Muscle of leg (tissue), 11 donors: ENCODE measurements around the gene ITPRID2. TPM values are rescaled to one million over a fixed set of nuclear protein-coding genes. Genes with fewer than 3 reads are reported as not detected.

Experiments used
- DNase-seq: peaks from one replicate; pipeline ENCODE4 v3.0.0; 2013
- H3K27ac ChIP-seq: one replicate; pipeline ENCODE4 v1.5.1; 2013; ENCODE audit warnings: mild to moderate bottlenecking, low read length, control low read depth
- H3K27me3 ChIP-seq: one replicate; pipeline ENCODE4 v1.6.1; 2013; ENCODE audit warnings: low read length; ENCODE audit not compliant: control insufficient read depth, insufficient read depth
- H3K36me3 ChIP-seq: one replicate; pipeline ENCODE4 v1.6.1; 2013; ENCODE audit warnings: low read length; ENCODE audit not compliant: control insufficient read depth, insufficient read depth
- H3K4me1 ChIP-seq: one replicate; pipeline ENCODE4 v1.6.1; 2013; ENCODE audit warnings: low read length; ENCODE audit not compliant: control insufficient read depth, insufficient read depth
- H3K4me3 ChIP-seq: one replicate; pipeline ENCODE4 v1.5.1; 2013; ENCODE audit warnings: low read length, control low read depth
- H3K9me3 ChIP-seq: replicated peaks from 2 replicates; pipeline ENCODE4 v1.6.1; 2013; ENCODE audit warnings: low read depth, low read length; ENCODE audit not compliant: control insufficient read depth
- WGBS: methylation state at CpG from one replicate; pipeline ENCODE4 v1.1.5; 2013; ENCODE audit warnings: missing lambda C conversion rate; ENCODE audit not compliant: insufficient coverage; 5-methylcytosine and 5-hydroxymethylcytosine counted together
- polyA plus RNA-seq, 8 donors: library from polyadenylated mRNA; unstranded; fragments of 120-200 nt; gene quantifications; one replicate each; pipeline versions ENCODE4 v1.2.1 to v1.2.3, GENCODE V29; 2013; ENCODE audit warnings: inconsistent platforms in 1 of 8, low replicate concordance in 1 of 8; ENCODE audit not compliant: insufficient read length in 8 of 8, insufficient read depth in 1 of 8
- total RNA-seq: library from RNA; stranded (reverse); fragments of 120-200 nt; gene quantifications from one replicate; pipeline ENCODE4 v1.2.4, GENCODE V29; 2013

Gene ITPRID2
- total and polyA plus RNA-seq, 9 donors: 44.2 to 68.8 (median 49.7) TPM

DNA sequence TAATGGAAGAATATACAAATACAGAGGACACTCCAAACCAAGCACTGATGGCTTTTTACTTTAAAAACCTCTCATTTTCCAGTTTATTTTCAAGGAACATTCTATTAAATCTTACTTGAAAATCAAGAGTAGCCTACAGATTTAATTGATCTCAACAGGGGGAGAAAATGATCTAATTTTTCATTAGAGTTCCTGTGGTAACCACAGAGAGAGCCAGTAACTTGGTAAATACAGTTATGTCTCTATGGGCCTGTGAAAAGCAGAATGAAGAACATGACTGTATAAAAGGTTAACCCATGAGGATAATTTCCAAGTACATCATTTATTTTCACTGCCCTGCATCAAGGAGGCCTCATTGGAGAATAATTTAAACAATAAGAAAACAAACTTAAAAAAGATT, 39.8 kb upstream of the ITPRID2 start:
- Histone ChIP-seq H3K4me3 (no peak overlapping the region), H3K9me3 (no peaks in the 10 kb centered on the region), H3K27me3 (no peaks in the 10 kb centered on the region), H3K4me1 (no peaks in the 10 kb centered on the region), H3K27ac (no peak overlapping the region), H3K36me3 (no peaks in the 10 kb centered on the region)
- no peak for DNase-seq

DNA sequence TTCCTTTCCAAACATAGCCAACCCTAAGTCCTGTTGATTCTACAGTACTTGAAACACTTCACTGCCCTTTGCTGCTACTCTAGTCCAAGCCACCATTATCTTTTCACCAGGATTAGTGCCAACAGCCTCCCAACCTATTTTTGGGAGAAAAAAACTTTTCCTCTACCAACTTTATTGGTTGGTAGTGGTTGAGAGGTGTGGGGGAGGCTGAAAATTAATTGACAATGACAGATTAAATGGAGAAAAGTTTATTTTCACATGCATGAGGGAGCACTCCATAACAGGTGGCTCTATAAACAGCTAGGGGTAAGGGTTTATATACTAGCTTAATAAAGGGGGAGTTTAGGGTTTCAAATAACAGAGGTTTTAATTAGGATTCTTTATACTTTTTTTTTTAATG, 37.8 kb upstream of the ITPRID2 start:
- no peaks in the 10 kb centered on the region for H3K9me3 ChIP-seq
- H3K27ac ChIP-seq: no peak overlapping the region
- no peaks in the 10 kb centered on the region for H3K4me1 ChIP-seq
- no peak for DNase-seq
- no peak overlapping the region for H3K4me3 ChIP-seq
- no peaks in the 10 kb centered on the region for H3K36me3 ChIP-seq
- no peaks in the 10 kb centered on the region for H3K27me3 ChIP-seq

DNA sequence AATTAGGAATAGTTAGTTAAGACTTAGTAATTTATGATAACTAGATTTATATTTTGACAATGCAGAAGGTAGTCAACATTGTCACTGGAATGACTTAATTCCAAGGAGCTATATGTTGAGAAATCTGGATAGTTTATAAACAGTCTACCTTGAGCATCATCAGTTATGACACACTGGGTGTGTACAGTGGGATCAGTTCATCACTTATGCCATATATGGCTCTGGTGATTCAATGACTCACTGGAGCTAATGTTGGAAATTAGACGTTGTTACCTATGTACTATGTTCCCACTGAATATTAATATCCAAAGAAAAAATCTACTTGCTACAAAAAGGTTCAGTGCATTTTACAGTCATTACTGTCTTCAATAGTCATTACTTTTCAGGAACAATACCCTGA, 34.0 kb upstream of the ITPRID2 start:
- no peak overlapping the region for H3K4me3 ChIP-seq
- no peak for DNase-seq
- H3K27me3 ChIP-seq: no peaks in the 10 kb centered on the region
- H3K27ac ChIP-seq: no peak overlapping the region
- H3K36me3 ChIP-seq: no peaks in the 10 kb centered on the region
- no CpG with 5 or more reads among the region's 1 CpG for WGBS
- H3K9me3 ChIP-seq: no peaks in the 10 kb centered on the region
- no peaks in the 10 kb centered on the region for H3K4me1 ChIP-seq

DNA sequence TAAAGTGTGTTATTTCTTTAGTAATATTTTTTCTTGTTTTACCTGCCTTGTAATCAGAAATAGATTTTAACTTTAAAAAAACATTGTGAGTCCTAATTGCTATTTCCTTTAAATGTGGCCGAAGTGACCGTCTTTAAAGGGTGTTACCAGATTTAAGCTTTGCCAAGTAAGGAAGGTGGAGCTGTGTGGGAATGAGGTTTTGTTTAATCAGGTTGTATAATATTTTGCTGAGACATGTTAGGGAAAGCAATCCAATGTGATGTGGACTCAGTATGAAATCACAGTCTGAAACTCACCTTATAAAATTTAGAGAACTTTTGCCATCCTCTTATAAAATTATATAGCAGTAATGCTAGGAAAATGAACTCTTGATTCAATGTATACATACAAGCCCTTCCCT, 32.9 kb upstream of the ITPRID2 start:
- Histone ChIP-seq H3K27ac (no peak overlapping the region), H3K36me3 (no peaks in the 10 kb centered on the region)
- WGBS: no CpG with 5 or more reads among the region's 2 CpGs

DNA sequence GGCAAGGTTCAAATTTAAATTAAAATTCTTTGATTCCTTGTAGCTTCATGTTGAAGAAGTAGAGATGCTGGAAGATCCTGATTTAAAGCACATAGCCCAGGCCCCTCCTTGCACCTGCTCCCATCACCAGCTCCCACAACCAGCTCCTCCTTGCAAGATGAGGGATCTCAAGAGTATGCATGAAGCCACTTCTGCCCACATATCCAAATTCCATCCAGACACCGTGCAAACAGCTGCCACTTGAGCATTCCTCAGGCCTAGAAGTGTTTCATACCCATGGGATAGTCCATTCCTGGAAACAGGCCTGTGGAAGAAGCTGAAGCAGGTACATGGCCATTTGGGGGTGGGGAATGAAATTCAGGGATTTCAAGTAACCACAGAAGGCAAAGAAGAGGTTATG, 32.4 kb upstream of the ITPRID2 start:
- no CpG with 5 or more reads among the region's 1 CpG for WGBS
- H3K4me1 ChIP-seq: no peaks in the 10 kb centered on the region
- no peak overlapping the region for H3K27ac ChIP-seq
- no peak for DNase-seq
- no peak overlapping the region for H3K4me3 ChIP-seq
- H3K36me3 ChIP-seq: no peaks in the 10 kb centered on the region
- H3K9me3 ChIP-seq: no peaks in the 10 kb centered on the region
- no peaks in the 10 kb centered on the region for H3K27me3 ChIP-seq

More for the DNA sequence above, 32.9 kb upstream of the ITPRID2 start:
- Histone ChIP-seq H3K4me1 (no peaks in the 10 kb centered on the region), H3K27me3 (no peaks in the 10 kb centered on the region), H3K9me3 (no peaks in the 10 kb centered on the region), H3K4me3 (no peak overlapping the region)
- no peak for DNase-seq

DNA sequence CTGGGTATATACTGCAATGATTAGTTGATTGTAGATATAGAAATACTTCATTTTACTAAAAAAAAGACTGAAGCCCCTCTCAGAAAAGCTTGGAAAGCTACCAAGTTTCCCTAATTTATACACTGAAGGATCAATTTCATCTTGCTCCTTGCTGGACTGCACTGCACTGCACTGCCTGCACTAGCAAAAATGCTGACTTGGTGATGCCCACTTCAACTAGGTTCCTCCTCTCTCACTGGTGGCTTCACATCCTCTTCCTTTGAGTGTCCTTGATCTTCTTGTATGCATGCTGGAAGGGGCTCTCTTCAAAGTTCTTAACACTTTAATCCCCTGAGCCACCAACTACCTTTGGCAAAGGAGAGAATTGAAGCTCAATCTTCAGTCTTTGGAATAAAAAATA, 31.7 kb upstream of the ITPRID2 start:
- Histone ChIP-seq H3K9me3 (no peaks in the 10 kb centered on the region), H3K4me3 (no peak overlapping the region), H3K36me3 (no peaks in the 10 kb centered on the region), H3K27me3 (no peaks in the 10 kb centered on the region), H3K27ac (no peak overlapping the region), H3K4me1 (no peaks in the 10 kb centered on the region)
- no peak for DNase-seq

DNA sequence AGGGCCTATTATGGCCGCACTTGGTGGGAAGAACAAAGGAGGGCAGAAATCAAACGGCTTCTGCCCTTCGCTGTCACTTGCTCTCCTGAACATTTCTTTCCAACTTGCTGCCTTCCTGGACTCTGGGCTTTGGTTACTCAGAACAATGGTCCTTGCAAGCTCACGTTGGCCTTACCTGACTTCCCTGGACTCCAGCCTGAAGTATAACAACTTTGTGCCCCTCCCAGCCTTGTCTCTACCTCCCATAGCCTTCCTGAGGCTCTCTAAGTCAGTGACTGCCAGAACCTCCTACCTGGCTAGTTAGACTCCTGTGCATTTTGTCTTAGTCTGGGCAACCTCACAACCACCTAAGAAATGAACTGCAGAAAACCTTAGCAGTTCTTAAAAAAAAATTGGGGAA, 30.2 kb upstream of the ITPRID2 start:
- H3K36me3 ChIP-seq: no peaks in the 10 kb centered on the region
- H3K27ac ChIP-seq: no peak overlapping the region
- no peak for DNase-seq
- H3K4me3 ChIP-seq: no peak overlapping the region
- no peaks in the 10 kb centered on the region for H3K9me3 ChIP-seq
- H3K4me1 ChIP-seq: no peaks in the 10 kb centered on the region
- no peaks in the 10 kb centered on the region for H3K27me3 ChIP-seq
- 68% methylated on average over 4 of the region's 4 CpGs for WGBS

DNA sequence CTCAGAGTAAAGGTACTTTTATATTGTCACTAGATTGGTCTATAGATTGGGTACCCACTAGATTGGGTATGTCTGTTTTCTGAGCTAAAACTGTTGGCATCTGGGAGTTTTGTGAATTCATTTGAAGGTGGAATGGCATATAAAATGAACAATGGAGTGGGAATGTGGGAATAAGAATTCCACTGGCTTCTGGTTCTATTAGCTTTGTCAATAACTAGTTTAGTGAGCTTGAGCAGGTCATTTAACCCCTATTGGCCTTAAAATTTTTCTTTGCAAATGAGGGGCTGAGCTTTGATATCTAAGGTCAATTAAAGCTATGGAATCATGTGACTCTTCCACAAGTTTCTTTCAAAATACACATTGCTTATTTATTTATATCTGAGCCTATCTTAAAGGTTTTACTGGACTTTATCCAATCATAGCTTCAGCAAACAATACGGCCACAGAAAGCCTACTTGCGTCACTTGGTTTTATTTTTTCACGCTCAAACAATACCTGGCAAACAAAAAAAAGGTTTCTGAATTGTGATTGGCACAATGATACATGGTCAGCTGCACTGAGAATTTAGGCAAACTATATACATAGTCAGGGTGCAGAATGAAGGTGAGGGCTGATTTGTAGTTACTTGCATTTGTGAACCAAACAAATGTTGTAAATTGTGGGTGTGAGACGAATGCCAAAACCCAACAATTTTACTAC, 28.8 kb upstream of the ITPRID2 start:
- Histone ChIP-seq H3K27ac (no peak overlapping the region), H3K9me3 (no peaks in the 10 kb centered on the region), H3K4me1 (no peaks in the 10 kb centered on the region), H3K36me3 (no peaks in the 10 kb centered on the region), H3K27me3 (no peaks in the 10 kb centered on the region), H3K4me3 (no peak overlapping the region)
- WGBS: no CpG with 5 or more reads among the region's 4 CpGs
- DNase-seq: no peak

DNA sequence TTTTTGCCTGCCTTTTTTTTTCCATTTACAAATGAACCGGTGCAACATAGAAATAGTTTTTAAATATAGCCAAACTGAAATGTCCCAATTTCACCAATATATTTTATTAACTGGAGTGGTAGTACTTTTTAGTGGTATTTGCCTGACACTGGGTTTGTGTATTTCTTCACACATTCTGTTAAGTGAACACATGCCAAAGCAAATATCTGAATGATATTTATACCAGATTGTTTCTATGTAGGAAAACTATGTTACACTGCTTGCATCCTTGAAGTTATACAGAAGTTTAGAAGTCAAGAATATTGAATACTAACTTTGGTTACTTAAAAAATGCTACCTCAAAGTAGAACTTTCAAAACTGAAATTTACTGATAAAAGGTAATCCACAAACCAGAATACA, 19.4 kb upstream of the ITPRID2 start:
- Histone ChIP-seq H3K4me3 (no peak overlapping the region), H3K4me1 (no peaks in the 10 kb centered on the region), H3K27ac (no peak overlapping the region), H3K9me3 (no peaks in the 10 kb centered on the region), H3K27me3 (no peaks in the 10 kb centered on the region), H3K36me3 (no peaks in the 10 kb centered on the region)
- WGBS: no CpG with 5 or more reads among the region's 1 CpG
- DNase-seq: no peak

DNA sequence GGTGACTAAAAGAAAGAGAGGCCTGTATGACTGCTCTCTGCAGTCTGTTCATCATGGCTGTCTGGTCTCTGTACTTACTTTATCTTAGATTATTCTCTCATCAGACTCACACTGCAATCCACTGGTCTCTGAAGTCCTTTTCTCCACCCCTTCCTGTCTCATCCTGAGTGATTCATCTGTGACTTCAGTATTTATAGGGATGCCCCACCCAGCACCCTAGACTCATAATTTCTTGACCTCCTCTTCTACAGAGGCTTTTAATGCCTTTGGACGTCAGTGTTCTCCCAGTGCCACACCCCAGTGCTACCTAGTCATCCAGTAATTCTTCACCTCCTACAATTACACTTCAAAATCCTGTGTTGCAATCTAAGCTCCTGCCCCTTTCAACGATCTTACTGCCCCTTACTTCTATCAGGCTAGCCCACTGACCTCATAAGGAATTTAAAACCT, 14.9 kb upstream of the ITPRID2 start:
- no peaks in the 10 kb centered on the region for H3K4me1 ChIP-seq
- no peak overlapping the region for H3K27ac ChIP-seq
- no peaks in the 10 kb centered on the region for H3K9me3 ChIP-seq
- no peak for DNase-seq
- WGBS: 38% methylated on average over 2 of the region's 2 CpGs
- no peaks in the 10 kb centered on the region for H3K36me3 ChIP-seq
- no peaks in the 10 kb centered on the region for H3K27me3 ChIP-seq
- no peak overlapping the region for H3K4me3 ChIP-seq

DNA sequence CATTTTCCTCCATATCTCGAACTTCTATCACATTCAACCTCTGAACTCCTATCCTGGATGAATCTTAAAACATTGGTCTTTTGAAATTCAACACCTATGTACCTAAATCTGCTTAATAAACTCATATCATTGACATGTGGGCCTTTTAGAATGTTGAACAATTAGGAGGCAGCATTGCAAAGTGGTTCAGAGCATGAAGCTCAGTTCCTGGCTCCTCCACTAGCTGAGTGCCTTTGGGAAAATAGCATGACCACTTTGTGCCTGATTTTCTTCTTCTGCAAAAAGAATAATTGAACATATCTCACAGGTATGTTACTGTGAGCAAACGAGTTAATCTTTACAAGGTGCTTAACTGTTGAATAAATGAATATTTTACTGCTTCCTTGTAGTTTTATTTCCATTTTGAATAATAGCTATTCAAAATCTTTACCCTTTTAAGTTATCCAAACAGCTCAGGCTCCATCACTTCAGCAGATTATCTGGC, 14.3 kb upstream of the ITPRID2 start:
- DNase-seq: no peak
- no CpG with 5 or more reads among the region's 2 CpGs for WGBS
- H3K27me3 ChIP-seq: no peaks in the 10 kb centered on the region
- no peaks in the 10 kb centered on the region for H3K9me3 ChIP-seq
- no peaks in the 10 kb centered on the region for H3K36me3 ChIP-seq
- H3K27ac ChIP-seq: no peak overlapping the region
- H3K4me3 ChIP-seq: no peak overlapping the region
- H3K4me1 ChIP-seq: no peaks in the 10 kb centered on the region
